Activated naive CD4-positive, alpha-beta T cell (primary cell): ENCODE measurements around the gene AGAP1.

Experiments
- DNase-seq, 4 experiments: peaks; one replicate each; lab custom pipeline; 2025; lab: John Stamatoyannopoulos, UW

Gene AGAP1

GRCh38 chr2:235609321-235609720, 115.5 kb downstream of the AGAP1 start:
- no peak for DNase-seq

GRCh38 chr2:235609746-235610145, 115.9 kb downstream of the AGAP1 start:
- no peak for DNase-seq

- no peak for DNase-seq
Observed at GRCh38 chr2:235610696-235611257, 116.9 kb downstream of the AGAP1 start.

- DNase-seq, result no peak
Observed at GRCh38 chr2:235611349-235611748, 117.5 kb downstream of the AGAP1 start.

GRCh38 chr2:235611756-235612155, 117.9 kb downstream of the AGAP1 start:
- no peak for DNase-seq

- no peak for DNase-seq
Observed at GRCh38 chr2:235612181-235612950, 118.5 kb downstream of the AGAP1 start.

GRCh38 chr2:235613649-235614048, 119.8 kb downstream of the AGAP1 start:
- no peak for DNase-seq

GRCh38 chr2:235614176-235614860, 120.5 kb downstream of the AGAP1 start:
- no peak for DNase-seq

- DNase-seq, result no peak
Observed at GRCh38 chr2:235614900-235615712, 121.3 kb downstream of the AGAP1 start.

- DNase-seq, result no peak
Observed at GRCh38 chr2:235616885-235617284, 123.0 kb downstream of the AGAP1 start.

GRCh38 chr2:235618039-235618438, 124.2 kb downstream of the AGAP1 start:
- no peak for DNase-seq

- DNase-seq, result no peak
Observed at GRCh38 chr2:235619544-235619943, 125.7 kb downstream of the AGAP1 start.

- DNase-seq, result no peak
Observed at GRCh38 chr2:235621736-235622135, 127.9 kb downstream of the AGAP1 start.

GRCh38 chr2:235623111-235623510, 129.3 kb downstream of the AGAP1 start:
- no peak for DNase-seq

- no peak for DNase-seq
Observed at GRCh38 chr2:235623752-235624151, 129.9 kb downstream of the AGAP1 start.

GRCh38 chr2:235626658-235627057, 132.8 kb downstream of the AGAP1 start:
- DNase-seq, result no peak

GRCh38 chr2:235627682-235628081, 133.8 kb downstream of the AGAP1 start:
- DNase-seq, result no peak

- DNase-seq, result no peak
Observed at GRCh38 chr2:235630718-235631296, 137.0 kb downstream of the AGAP1 start.

GRCh38 chr2:235634435-235635158, 140.8 kb downstream of the AGAP1 start:
- DNase-seq, result no peak

- DNase-seq, result no peak
Observed at GRCh38 chr2:235636546-235636945, 142.7 kb downstream of the AGAP1 start.

GRCh38 chr2:235637896-235638295, 144.1 kb downstream of the AGAP1 start:
- DNase-seq, result no peak
